ENCODE results near the gene NUDT6. TPM values are rescaled to one million over a fixed set of nuclear protein-coding genes. Genes with fewer than 3 reads are reported as not detected.

The NUDT6 gene
- polyA plus RNA-seq, 1 of the 3 experiments (the other 2 are of a cell fraction) = 10.1 TPM

DNA sequence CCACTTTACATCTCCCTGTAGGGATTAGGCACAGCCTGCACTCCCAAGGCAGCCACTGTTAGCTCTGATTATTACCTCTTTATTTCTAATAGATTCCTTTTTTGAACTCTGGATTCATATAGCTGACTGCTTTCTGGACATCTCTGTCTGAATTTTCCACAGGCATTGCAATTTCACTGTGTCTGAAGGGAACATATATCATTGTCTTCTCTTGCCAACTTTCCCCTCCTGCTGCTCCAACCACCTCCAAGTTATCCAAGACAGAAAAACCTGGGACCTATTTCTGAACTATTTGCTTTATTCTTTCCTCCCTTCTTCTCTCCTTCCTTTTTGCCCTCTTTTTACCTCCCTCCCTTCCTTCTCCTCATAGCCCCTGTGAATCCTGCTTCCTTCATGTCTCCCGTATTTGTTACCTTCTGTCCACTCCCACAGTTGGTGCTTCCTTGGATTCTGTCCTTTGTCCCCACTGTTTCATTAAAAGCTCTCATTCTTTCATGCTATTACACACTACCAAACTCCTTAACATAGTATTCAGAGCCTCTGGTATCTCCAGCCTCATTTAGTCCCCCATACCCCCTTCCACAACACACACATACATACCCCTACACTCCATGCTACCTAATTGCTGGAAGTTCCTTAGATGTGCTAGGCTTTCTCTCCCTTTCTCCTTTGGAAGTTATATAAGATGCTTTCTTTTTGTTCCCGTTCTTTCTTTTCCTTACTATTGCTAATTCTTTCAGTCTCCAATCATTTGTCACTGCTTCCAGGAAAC, 61.0 kb downstream of the NUDT6 start:
- Histone ChIP-seq H3K4me1 (ENCODE audit: control insufficient read depth in 1 of 2, insufficient read depth in 2 of 2, low read depth in 1 of 2, low read length in 1 of 2) (peaks cover 0 to 11% of the 10 kb centered on the region in 2 experiments; a peak in 3 of 4 replicates), H3K79me2 (ENCODE audit: insufficient read depth) (peaks cover 100% of the 10 kb centered on the region), H3K4me2 (no peak overlapping the region), H3K36me3 (replicated peaks in 1 of 2; ENCODE audit: control insufficient read depth in 1 of 2, insufficient read depth in 2 of 2, low read length in 1 of 2) (peaks cover 0 to 23% of the 10 kb centered on the region in 2 experiments), H2AFZ (ENCODE audit: low read depth) (no peak overlapping the region), H3K4me3 (ENCODE audit: low read depth in 2 of 2, low read length in 1 of 2) (no peak overlapping the region), H3F3A (replicated peaks; ENCODE audit: insufficient read depth) (peaks cover 7% of the 10 kb centered on the region), H3K9ac (no peak overlapping the region), H3K9me3 (no peaks in the 10 kb centered on the region), H3K27me3 (ENCODE audit: insufficient read depth) (no peaks in the 10 kb centered on the region), H3K9me2 (no peaks in the 10 kb centered on the region), H4K20me1 (ENCODE audit: insufficient read depth) (peaks cover 54% of the 10 kb centered on the region), H3K27ac (ENCODE audit: low read depth in 2 of 2, low read length in 1 of 2) (no peak overlapping the region)
- TF ChIP-seq NFIC (IDR thresholded peaks at IDR 0.05; ENCODE audit: borderline replicate concordance) (no peak), JUND (IDR thresholded peaks at IDR 0.05) (no peak), CHD2 (IDR thresholded peaks at IDR 0.05; ENCODE audit: low read length, partially characterized antibody) (no peak), RFX5 (IDR thresholded peaks at IDR 0.05; ENCODE audit: low read length) (no peak), SIN3A (IDR thresholded peaks at IDR 0.05; ENCODE audit: borderline replicate concordance, low read depth, low read length) (no peak), POLR2AphosphoS5 (IDR thresholded peaks at IDR 0.05; ENCODE audit: low read depth, low read length) (no peak), FOXM1 (IDR thresholded peaks at IDR 0.05; ENCODE audit: low read depth) (no peak), FOXJ3 (CRISPR knock-in tag; IDR thresholded peaks at IDR 0.05) (no peak), MXI1 (IDR thresholded peaks at IDR 0.05; ENCODE audit: low read depth, low read length) (no peak), TCF12 (IDR thresholded peaks at IDR 0.05) (no peak), SMC3 (IDR thresholded peaks at IDR 0.05; ENCODE audit: low read depth, low read length) (no peak), GATA2 (CRISPR knock-in tag; IDR thresholded peaks at IDR 0.05) (no peak)
- TF ChIP-seq, protein P1, sequence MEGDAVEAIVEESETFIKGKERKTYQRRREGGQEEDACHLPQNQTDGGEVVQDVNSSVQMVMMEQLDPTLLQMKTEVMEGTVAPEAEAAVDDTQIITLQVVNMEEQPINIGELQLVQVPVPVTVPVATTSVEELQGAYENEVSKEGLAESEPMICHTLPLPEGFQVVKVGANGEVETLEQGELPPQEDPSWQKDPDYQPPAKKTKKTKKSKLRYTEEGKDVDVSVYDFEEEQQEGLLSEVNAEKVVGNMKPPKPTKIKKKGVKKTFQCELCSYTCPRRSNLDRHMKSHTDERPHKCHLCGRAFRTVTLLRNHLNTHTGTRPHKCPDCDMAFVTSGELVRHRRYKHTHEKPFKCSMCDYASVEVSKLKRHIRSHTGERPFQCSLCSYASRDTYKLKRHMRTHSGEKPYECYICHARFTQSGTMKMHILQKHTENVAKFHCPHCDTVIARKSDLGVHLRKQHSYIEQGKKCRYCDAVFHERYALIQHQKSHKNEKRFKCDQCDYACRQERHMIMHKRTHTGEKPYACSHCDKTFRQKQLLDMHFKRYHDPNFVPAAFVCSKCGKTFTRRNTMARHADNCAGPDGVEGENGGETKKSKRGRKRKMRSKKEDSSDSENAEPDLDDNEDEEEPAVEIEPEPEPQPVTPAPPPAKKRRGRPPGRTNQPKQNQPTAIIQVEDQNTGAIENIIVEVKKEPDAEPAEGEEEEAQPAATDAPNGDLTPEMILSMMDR (IDR thresholded peaks at IDR 0.05) = no peak
- TF ChIP-seq, protein P2, sequence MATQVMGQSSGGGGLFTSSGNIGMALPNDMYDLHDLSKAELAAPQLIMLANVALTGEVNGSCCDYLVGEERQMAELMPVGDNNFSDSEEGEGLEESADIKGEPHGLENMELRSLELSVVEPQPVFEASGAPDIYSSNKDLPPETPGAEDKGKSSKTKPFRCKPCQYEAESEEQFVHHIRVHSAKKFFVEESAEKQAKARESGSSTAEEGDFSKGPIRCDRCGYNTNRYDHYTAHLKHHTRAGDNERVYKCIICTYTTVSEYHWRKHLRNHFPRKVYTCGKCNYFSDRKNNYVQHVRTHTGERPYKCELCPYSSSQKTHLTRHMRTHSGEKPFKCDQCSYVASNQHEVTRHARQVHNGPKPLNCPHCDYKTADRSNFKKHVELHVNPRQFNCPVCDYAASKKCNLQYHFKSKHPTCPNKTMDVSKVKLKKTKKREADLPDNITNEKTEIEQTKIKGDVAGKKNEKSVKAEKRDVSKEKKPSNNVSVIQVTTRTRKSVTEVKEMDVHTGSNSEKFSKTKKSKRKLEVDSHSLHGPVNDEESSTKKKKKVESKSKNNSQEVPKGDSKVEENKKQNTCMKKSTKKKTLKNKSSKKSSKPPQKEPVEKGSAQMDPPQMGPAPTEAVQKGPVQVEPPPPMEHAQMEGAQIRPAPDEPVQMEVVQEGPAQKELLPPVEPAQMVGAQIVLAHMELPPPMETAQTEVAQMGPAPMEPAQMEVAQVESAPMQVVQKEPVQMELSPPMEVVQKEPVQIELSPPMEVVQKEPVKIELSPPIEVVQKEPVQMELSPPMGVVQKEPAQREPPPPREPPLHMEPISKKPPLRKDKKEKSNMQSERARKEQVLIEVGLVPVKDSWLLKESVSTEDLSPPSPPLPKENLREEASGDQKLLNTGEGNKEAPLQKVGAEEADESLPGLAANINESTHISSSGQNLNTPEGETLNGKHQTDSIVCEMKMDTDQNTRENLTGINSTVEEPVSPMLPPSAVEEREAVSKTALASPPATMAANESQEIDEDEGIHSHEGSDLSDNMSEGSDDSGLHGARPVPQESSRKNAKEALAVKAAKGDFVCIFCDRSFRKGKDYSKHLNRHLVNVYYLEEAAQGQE (IDR thresholded peaks at IDR 0.05; ENCODE audit: low read depth, low read length) = no peak
- TF ChIP-seq, protein P3, sequence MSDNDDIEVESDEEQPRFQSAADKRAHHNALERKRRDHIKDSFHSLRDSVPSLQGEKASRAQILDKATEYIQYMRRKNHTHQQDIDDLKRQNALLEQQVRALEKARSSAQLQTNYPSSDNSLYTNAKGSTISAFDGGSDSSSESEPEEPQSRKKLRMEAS (IDR thresholded peaks at IDR 0.05; ENCODE audit: low read depth) = no peak
- TF ChIP-seq, protein P4, sequence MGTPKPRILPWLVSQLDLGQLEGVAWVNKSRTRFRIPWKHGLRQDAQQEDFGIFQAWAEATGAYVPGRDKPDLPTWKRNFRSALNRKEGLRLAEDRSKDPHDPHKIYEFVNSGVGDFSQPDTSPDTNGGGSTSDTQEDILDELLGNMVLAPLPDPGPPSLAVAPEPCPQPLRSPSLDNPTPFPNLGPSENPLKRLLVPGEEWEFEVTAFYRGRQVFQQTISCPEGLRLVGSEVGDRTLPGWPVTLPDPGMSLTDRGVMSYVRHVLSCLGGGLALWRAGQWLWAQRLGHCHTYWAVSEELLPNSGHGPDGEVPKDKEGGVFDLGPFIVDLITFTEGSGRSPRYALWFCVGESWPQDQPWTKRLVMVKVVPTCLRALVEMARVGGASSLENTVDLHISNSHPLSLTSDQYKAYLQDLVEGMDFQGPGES (IDR thresholded peaks at IDR 0.05; ENCODE audit: low read depth, low read length) = no peak
- POLR2A ChIA-PET = no interaction called here
- 96% methylated on average over 2 of the region's 2 CpGs for WGBS (ENCODE audit: low lambda C conversion rate)
- DNase-seq = no peak
- CTCF ChIA-PET = interaction anchor here (1.0 to 1.2 kb wide), 2 partner anchors 29 to 103 kb away, joined by 3 to 5 read pairs; no protein-coding TSS in a partner anchor

All from SK-N-SH (cell line).